GM06990 (cell line): ENCODE results near the gene MAST2.

Experiments
- DNase-seq: peaks from one replicate; pipeline ENCODE4 v3.0.0-alpha.2; 2011; ENCODE audit not compliant: insufficient read length; ENCODE audit errors: extremely low read depth
- H3K27me3 ChIP-seq: replicated peaks from 2 replicates; pipeline ENCODE4 v1.6.0; 2011; ENCODE audit warnings: low read length; ENCODE audit not compliant: control insufficient read depth, insufficient read depth
- H3K36me3 ChIP-seq: 2 replicates; pipeline ENCODE4 v1.5.1; 2011; ENCODE audit warnings: low read length; ENCODE audit not compliant: control insufficient read depth, insufficient read depth
- H3K4me3 ChIP-seq: replicated peaks from 2 replicates; pipeline ENCODE4 v1.5.1; 2011; ENCODE audit warnings: low read depth, mild to moderate bottlenecking, control low read depth, low read length
- TF ChIP-seq, protein P1 (sequence below): IDR thresholded peaks from 2 replicates; pipeline ENCODE4 v1.5.1; 2011; ENCODE audit warnings: low read length, control low read depth, mild to moderate bottlenecking, inconsistent platforms; ENCODE audit not compliant: insufficient read depth, poor library complexity, severe bottlenecking

Gene MAST2

DNA sequence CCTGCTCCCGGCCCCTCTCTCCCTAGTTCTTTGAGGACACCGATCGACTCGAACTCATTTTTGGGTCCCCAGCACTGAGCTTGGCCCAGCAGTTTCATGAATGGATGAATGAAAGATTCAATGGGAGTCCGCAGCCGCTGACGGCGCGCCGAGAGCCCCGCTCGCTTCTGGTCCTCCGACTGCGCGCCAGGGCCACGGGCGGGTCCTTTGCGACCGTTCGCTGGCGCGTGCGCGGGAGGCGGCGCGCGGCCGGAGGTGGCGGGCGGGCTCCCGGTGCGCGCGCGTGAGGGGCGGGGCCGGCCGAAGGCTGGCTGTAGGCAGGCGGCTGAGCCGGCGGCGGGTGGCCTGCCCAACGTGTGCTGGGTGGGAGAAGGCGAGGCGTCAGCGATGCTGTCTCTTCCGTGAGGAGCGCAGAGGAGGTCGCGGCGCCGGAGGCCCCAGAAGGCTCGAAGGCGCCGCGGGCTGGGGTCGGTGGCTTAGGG lies at the start of gene MAST2:
Gene MAST2, plus strand, starts transcription at position 314 of the 482 bp plus-strand sequence. CDS start 284 bp downstream, outside the sequence.
- DNase-seq = peak; percentile 93

DNA sequence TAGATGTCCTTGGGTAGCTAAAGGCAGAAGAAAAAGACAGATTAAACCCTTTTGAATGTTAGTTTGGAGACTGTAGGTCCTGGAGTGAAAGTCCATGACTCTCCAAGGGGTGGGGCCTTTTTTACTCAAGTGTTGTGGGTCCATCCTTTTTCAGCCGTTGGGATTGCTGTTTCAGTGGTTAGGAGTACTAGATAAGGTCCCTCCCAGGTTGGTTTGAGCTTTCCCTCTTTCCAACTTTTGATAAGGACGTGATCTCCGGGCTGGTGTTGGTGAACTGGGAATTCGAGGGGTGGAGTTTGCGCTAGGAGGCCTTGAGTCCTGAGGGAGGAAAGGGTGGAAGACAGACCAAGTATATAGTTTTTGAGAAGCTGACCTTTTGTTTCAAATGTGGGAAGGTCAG lies 47.7 kb upstream of the MAST2 start:
- H3K36me3 ChIP-seq = no peaks in the 10 kb centered on the region
- no peak overlapping the region for H3K4me3 ChIP-seq
- DNase-seq = no peak
- TF ChIP-seq, protein P1, sequence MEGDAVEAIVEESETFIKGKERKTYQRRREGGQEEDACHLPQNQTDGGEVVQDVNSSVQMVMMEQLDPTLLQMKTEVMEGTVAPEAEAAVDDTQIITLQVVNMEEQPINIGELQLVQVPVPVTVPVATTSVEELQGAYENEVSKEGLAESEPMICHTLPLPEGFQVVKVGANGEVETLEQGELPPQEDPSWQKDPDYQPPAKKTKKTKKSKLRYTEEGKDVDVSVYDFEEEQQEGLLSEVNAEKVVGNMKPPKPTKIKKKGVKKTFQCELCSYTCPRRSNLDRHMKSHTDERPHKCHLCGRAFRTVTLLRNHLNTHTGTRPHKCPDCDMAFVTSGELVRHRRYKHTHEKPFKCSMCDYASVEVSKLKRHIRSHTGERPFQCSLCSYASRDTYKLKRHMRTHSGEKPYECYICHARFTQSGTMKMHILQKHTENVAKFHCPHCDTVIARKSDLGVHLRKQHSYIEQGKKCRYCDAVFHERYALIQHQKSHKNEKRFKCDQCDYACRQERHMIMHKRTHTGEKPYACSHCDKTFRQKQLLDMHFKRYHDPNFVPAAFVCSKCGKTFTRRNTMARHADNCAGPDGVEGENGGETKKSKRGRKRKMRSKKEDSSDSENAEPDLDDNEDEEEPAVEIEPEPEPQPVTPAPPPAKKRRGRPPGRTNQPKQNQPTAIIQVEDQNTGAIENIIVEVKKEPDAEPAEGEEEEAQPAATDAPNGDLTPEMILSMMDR = no peak
- no peaks in the 10 kb centered on the region; the same call in none of the 2 replicates for H3K27me3 ChIP-seq

More for the DNA sequence above, at the start of gene MAST2:
- no peaks in the 10 kb centered on the region for H3K27me3 ChIP-seq
- TF ChIP-seq, protein P1 = no peak
- H3K36me3 ChIP-seq = no peaks in the 10 kb centered on the region
- H3K4me3 ChIP-seq = peak within 1 kb of the TSS; percentile 78

DNA sequence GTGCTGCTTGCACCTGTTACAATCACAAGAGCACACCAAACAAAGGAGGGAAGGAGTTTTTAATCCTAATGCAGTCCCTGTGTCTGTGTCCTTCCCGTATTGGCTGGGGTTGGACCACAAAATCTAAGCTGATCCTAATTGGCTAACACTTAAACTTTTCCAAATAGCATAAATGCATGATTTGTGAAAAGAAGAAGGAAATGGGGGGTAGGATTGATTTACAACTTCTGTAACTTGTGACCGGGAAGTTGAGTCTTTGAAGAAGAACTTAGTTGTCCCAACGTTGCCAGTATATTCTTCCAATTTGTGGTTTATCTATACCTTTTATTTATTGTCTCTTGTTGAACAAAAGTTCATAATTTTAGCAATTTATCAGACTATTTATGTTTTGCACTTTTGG lies 41.1 kb upstream of the MAST2 start:
- Histone ChIP-seq H3K27me3 (no peaks in the 10 kb centered on the region; the same call in none of the 2 replicates), H3K4me3 (no peak overlapping the region), H3K36me3 (no peaks in the 10 kb centered on the region)
- TF ChIP-seq, protein P1 = no peak
- no peak for DNase-seq

DNA sequence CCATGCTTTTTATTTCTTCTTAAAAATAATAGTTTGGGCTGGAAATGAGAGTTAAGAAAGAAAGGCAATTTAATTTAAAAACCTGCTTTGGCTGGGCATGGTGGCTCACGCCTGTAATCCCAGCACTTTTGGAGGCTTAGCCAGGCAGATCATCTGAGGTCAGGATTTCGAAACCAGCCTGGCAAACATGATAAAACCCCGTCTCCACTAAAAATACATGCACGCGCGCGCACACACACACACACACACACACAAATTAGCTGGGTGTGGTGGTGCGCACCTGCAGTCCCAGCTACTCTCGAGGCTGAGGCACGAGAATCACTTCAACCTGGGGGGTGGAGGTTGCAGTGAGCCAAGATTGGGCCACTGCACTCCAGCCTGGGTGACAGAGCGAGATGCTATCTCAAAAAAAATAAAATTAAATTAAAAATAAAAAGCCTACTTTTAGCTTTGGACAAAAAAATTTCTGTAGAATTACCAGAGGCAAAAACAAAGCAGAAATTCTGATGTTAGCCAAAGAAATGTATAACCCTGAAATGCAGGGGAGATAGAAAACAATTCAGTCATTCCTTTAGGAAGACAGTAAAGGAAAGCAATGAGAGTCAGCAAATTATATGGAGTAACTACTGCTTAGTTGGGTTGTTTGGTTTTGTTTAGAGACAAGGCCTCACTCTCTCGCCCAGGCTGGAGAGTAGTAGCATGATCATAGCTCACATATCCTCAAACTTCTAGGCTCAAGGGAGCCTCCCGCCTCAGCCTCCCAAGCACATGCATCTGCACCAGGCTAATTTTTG lies 37.2 kb upstream of the MAST2 start:
- TF ChIP-seq, protein P1 = no peak
- H3K36me3 ChIP-seq = no peaks in the 10 kb centered on the region
- no peak overlapping the region for H3K4me3 ChIP-seq
- no peak for DNase-seq
- H3K27me3 ChIP-seq = no peaks in the 10 kb centered on the region

DNA sequence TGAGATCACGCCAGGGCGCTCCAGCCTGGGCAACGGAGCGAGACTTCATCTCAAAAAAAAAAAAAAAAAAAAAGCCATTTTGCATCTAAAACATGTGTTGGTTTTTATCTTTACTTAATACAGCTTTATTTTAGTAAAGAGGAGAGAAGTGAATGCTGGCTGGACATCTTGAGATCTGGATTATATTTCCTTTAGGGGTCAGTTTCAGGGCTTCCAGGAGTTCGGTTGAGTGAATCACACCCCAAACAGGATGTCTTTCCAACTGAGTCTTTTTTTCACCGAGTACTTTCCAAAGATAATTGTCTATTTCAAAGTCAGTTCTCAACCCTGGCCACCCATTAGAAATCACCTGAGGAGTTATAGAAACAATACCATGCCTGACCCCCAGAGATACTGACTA lies 36.4 kb upstream of the MAST2 start:
- no peaks in the 10 kb centered on the region for H3K27me3 ChIP-seq
- H3K4me3 ChIP-seq = no peak overlapping the region
- no peak for DNase-seq
- TF ChIP-seq, protein P1 = no peak
- no peaks in the 10 kb centered on the region for H3K36me3 ChIP-seq
